GM19099 (cell line): Measurements from ENCODE around the gene C1orf115.

Experiments
- POLR2A ChIP-seq: IDR thresholded peaks from 3 replicates; pipeline ENCODE4 v1.6.1; 2011; ENCODE audit warnings: low read depth; ENCODE audit not compliant: insufficient read length; ENCODE audit errors: extremely low read depth

The C1orf115 gene

DNA sequence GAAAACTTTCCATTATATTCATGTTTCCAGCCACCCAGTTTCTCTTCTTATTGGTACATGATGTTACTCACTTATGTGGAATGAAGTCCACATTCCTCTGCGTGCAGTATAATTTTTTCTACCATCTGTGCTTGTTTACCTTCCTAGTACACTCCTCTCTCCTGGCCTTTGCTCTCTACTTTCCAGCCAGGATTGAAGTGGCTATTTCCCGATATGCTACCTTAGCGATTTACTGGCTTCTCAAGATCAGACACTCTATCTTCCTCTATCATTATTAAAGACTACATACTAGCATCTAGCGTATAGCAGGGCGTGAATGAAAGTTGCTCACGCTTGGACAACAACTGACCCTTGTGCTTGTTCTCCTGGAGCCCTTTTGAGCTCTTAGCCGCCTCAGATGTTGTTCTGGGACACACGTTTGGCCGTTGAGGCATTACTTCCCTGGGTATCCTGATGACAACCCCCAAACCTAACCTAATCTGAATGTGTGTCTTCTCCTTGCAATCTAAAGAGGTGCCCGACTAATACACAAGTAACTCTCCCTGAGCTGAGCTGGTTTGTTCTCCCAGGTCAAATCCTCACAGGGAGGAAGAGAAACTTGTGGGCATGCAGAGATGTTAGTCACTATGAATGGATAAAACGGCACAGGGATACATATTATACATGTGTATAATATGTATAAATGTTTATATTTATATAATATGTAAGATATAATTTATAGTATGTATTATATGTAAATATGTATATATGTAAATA, 44.6 kb downstream of the C1orf115 start:
- no peak for TF ChIP-seq POLR2A

DNA sequence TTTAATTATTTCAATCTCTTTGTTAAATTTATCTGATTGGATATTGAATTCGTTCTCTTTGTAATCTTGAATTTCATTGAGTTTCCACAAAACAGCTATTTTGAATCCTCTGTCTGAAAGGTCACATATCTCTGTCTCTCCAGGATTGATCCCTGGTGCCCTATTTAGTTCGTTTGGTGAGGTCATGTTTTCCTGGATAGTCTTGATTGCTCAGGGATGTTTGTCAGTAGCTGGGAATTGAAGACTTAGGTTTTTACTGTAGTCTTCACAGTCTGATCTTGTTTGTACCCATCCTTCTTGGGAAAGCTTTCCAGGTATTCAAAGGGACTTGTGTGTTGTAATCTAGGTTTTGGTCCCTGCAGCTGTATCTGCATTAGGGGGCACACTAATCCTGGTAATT, 51.2 kb downstream of the C1orf115 start:
- no peak for TF ChIP-seq POLR2A

DNA sequence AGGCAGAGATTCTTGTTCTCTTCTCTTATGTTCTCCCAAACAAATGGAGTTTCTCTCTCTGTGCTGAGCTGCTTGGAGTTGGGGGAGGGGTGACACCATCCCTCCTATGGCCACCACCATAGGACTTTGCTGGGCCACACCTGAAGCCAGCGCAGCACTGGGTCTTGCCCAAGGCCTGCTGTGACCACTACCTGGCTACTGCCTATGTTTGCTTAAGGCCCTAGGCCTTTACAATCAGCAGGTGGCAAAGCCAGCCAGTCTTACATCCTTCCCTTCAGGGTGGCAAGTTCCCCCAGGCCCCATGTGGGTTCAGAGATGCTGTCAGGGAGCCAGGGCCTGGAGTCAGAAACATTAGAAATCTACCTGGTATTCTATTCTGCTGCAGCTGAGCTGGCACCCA, 51.7 kb downstream of the C1orf115 start:
- TF ChIP-seq POLR2A: no peak

DNA sequence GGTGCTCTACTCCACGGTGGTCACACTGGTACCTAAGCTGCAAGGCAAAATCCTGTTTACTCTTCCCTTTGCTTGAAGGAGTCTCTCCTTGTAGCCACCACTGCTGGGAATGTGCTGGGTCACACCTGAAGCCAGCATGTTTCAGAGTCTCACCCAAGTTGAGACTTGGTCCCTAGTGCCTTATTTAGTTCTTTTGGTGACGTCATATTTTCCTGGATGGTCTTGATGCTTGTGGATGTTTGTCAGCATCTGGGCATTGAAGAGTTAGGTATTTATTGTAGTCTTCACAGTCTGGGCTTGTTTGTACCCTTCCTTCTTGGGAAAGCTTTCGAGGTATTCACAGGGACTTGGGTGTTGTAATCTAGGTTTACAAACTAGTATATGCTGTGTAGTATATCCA, 52.4 kb downstream of the C1orf115 start:
- no peak for TF ChIP-seq POLR2A

DNA sequence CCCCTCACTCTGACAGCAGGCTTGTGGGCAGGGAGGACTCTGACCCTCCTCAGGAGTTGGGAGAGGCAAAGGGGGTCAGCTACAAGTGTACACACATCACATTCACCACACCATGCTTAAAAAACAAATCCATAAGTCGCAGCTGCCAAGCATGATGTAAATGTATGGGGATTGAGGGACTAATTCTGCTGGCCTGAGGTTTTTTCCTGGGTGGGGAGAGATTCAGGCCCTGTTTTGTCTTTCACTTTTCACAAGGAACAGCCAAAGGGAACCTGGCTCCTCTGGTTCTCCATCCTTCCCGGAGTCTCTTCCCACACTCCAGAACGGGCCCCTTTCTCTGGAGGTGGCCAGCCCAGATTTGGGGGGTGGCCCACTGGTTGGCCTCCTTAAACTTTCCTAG, 56.7 kb downstream of the C1orf115 start:
- no peak for TF ChIP-seq POLR2A

DNA sequence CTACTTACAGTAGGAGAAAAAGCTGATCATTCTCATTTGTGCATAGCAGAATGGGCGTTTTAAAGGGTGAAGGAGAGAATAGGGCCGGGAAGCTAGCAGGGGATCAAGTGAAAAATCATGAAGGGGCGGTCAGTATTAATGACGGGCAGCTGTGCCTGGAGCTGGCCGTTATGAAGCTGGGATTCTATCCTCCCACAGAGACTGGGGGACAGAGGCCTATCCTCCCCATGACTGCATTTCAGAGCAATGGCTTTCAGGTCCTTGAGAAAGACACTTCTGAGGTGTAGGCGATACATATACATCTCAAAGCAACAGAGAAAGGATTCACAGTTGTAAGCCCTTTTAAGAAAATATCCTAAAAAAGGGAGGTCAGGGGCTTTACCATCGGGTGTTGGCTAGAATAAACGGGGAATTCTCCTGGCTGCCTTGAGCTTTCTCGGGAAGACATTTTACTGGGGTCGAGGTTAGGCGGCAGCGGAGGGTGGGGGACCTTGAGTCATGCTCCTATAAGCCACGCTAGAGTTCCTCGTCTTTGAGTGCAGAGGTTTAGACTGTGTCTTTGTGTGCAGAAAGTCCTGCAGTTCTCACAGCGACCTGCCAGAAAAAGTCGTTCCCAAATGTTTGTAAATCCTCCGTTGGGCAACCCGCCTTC, 57.4 kb downstream of the C1orf115 start:
- TF ChIP-seq POLR2A: no peak

DNA sequence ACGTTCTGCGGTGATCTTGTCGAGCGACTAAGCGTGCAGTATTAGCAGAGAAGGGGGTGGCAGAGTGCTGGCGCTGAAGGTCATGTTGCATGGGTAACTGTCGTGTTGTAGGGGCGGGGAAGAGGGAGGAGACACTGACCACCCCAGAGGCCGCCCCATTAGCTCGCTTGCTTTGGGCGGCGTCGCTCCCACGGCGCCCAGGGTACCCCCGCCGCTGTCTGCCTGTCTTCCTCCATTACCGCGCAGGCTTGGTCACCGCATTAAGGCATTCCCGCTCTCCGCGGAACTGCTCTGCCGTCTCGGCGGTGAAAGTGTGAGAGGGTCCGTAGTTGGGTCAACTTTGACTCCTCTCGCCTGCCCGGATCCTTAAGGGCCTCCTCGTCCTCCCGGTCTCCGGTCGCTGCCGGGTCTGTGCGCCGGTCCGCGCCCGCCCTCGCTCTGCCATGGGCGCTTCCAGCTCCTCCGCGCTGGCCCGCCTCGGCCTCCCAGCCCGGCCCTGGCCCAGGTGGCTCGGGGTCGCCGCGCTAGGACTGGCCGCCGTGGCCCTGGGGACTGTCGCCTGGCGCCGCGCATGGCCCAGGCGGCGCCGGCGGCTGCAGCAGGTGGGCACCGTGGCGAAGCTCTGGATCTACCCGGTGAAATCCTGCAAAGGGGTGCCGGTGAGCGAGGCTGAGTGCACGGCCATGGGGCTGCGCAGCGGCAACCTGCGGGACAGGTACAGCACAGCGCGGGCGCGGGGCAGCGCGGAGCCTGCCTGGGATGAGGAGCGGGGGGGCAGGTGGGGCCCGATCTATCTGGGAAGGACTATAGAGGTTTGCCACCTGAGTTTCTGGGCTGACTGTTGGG, 58.1 kb downstream of the C1orf115 start, which contains the start of gene MTARC2:
MTARC2 (plus strand) TSS at position 234 of the 846 bp plus-strand sequence; CDS start at position 444, 210 bp downstream.
- TF ChIP-seq POLR2A: peak; percentile 71
